ENCODE data around the gene VPS37B. TPM values are rescaled to one million over a fixed set of nuclear protein-coding genes. Genes with fewer than 3 reads are reported as not detected.

The VPS37B gene
- total RNA-seq, 1 experiment from 2014 or later = 12.3 TPM

GRCh38 chr12:122837306-122838265 is 58.3 kb downstream of the VPS37B start:
- Histone ChIP-seq H3T11ph (ENCODE audit: low read length) (no peak overlapping the region), H3K4me2 (ENCODE audit: insufficient read depth, insufficient read length, low read length) (no peak overlapping the region), H2BK120ac (ENCODE audit: low read depth, low read length, poor library complexity, severe bottlenecking) (no peak overlapping the region), H3K18ac (ENCODE audit: insufficient read length, low read depth, low read length) (no peak overlapping the region), H3K4me1 (ENCODE audit: insufficient read depth, low read length) (peaks cover 3% of the 10 kb centered on the region; the same call in 1 of the 2 replicates), H2BK15ac (ENCODE audit: low read depth, low read length) (no peak overlapping the region), H3K4ac (ENCODE audit: low read depth, low read length) (no peak overlapping the region), H4K20me1 (ENCODE audit: control insufficient read depth, insufficient read depth, insufficient read length) (no peaks in the 10 kb centered on the region), H3K9ac (ENCODE audit: extremely low read depth, insufficient read length, low read length) (no peak overlapping the region), H2BK20ac (ENCODE audit: low read depth, low read length, poor library complexity, severe bottlenecking) (no peak overlapping the region), H2BK12ac (ENCODE audit: insufficient read length, low read depth, low read length) (no peak overlapping the region), H4K5ac (ENCODE audit: insufficient read length, low read depth, low read length) (no peak overlapping the region), H2AK5ac (ENCODE audit: insufficient read length, low read length) (no peak overlapping the region), H3K14ac (ENCODE audit: insufficient read depth, low read length) (no peak overlapping the region), H3K23me2 (ENCODE audit: insufficient read length, low read depth, low read length, poor library complexity, severe bottlenecking) (peaks cover 8% of the 10 kb centered on the region), H4K91ac (ENCODE audit: insufficient read length, low read depth, low read length) (no peak overlapping the region), H3K56ac (ENCODE audit: insufficient read length, low read depth, low read length) (no peak overlapping the region), H4K8ac (replicated peaks; ENCODE audit: insufficient read length, low read depth, low read length) (no peak overlapping the region), H2AFZ (ENCODE audit: low read length) (no peak overlapping the region), H3K9me3 (ENCODE audit: control insufficient read depth, low read depth, low read length) (no peaks in the 10 kb centered on the region), H3K27ac (ENCODE audit: insufficient read length, low read depth, low read length) (no peak overlapping the region), H2BK5ac (ENCODE audit: insufficient read length, low read length) (no peak overlapping the region), H3K79me2 (ENCODE audit: insufficient read depth, low read length) (no peaks in the 10 kb centered on the region; the same call in 1 of the 2 replicates), H3K27me3 (ENCODE audit: insufficient read depth, low read length) (peaks cover 10% of the 10 kb centered on the region), H3K79me1 (ENCODE audit: insufficient read depth, low read depth, low read length, poor library complexity, severe bottlenecking) (no peaks in the 10 kb centered on the region), H3K23ac (ENCODE audit: insufficient read length, low read depth, low read length) (no peak overlapping the region)
- peaks cover 34 to 46% of the 10 kb centered on the region in 2 experiments for H3K4me1 Mint-ChIP-seq
- peaks cover 2 to 3% of the 10 kb centered on the region in 2 experiments; a peak in 1 of 5 replicates for H3K9me3 Mint-ChIP-seq
- no peak for TF ChIP-seq CTCF (conservative IDR thresholded peaks at IDR 0.05)
- no CpG with 5 or more reads among the region's 22 CpGs for WGBS (ENCODE audit: extremely low coverage, insufficient read length, low lambda C conversion rate)
- peaks cover 0 to 4% (median 2%) of the 10 kb centered on the region in 3 experiments; a peak in 3 of 7 replicates for H3K36me3 Mint-ChIP-seq (ENCODE audit: insufficient read depth in 1 of 3, low read depth in 3 of 3)
- no peak for DNase-seq
- peak overlapping the region; percentile 1 to 91; a peak in 3 of 5 replicates for H3K4me3 Mint-ChIP-seq
- H3K27me3 Mint-ChIP-seq (ENCODE audit: low read depth) = peaks cover 73% of the 10 kb centered on the region
- no peak overlapping the region; a peak in 1 of 7 replicates for H3K27ac Mint-ChIP-seq
